Smooth muscle cell (in vitro differentiated cells): ENCODE measurements around the gene PPP5C. TPM values are rescaled to one million over a fixed set of nuclear protein-coding genes. Genes with fewer than 3 reads are reported as not detected.

Experiments used
- DNase-seq: peaks from one replicate; lab custom pipeline; 2025; ENCODE audit not compliant: unreplicated experiment; lab: John Stamatoyannopoulos, UW
- H2AFZ ChIP-seq: fragments of 200-600 bp; sonication (generic); 2 replicates; pipeline ENCODE4 v1.6.0; 2016; ENCODE audit warnings: antibody characterized with exemption, low read depth, mild to moderate bottlenecking
- H3F3A ChIP-seq: fragments of 200-600 bp; sonication (generic); 2 replicates; pipeline ENCODE4 v1.6.0; 2017; ENCODE audit warnings: antibody characterized with exemption, low read depth
- H3K27ac ChIP-seq: fragments of 200-600 bp; sonication (generic); 2 replicates; pipeline ENCODE4 v1.5.1; 2016; ENCODE audit warnings: low read depth, mild to moderate bottlenecking
- H3K27me3 ChIP-seq: fragments of 200-600 bp; sonication (generic); 2 replicates; pipeline ENCODE4 v1.6.1; 2016; ENCODE audit warnings: low read depth, mild to moderate bottlenecking
- H3K36me3 ChIP-seq: fragments of 200-600 bp; sonication (generic); 2 replicates; pipeline ENCODE4 v1.5.1; 2016; ENCODE audit warnings: low read depth
- H3K4me1 ChIP-seq: fragments of 200-600 bp; sonication (generic); 2 replicates; pipeline ENCODE4 v1.5.1; 2016; ENCODE audit warnings: low read depth
- H3K4me2 ChIP-seq: fragments of 200-600 bp; sonication (generic); 2 replicates; pipeline ENCODE4 v1.6.0; 2016; ENCODE audit warnings: mild to moderate bottlenecking
- H3K4me3 ChIP-seq: fragments of 200-600 bp; sonication (generic); 2 replicates; pipeline ENCODE4 v1.5.1; 2016; ENCODE audit warnings: mild to moderate bottlenecking
- H3K79me2 ChIP-seq: fragments of 200-600 bp; sonication (generic); 2 replicates; pipeline ENCODE4 v1.6.0; 2016; ENCODE audit warnings: low read depth, mild to moderate bottlenecking
- H3K9ac ChIP-seq: fragments of 200-600 bp; sonication (generic); 2 replicates; pipeline ENCODE4 v1.6.0; 2016; ENCODE audit warnings: low read depth
- H3K9me3 ChIP-seq: fragments of 200-600 bp; sonication (generic); replicated peaks from 2 replicates; pipeline ENCODE4 v1.5.1; 2016; ENCODE audit warnings: low read depth
- H4K20me1 ChIP-seq: fragments of 200-600 bp; sonication (generic); 2 replicates; pipeline ENCODE4 v1.6.0; 2016; ENCODE audit warnings: low read depth
- WGBS: methylation state at CpG from one replicate; pipeline ENCODE4 v1.1.7; 2016; ENCODE audit warnings: low lambda C conversion rate; 5-methylcytosine and 5-hydroxymethylcytosine counted together
- polyA plus RNA-seq: library from polyadenylated mRNA; unstranded; fragments of >200 nt; fragmentation: Nextera tagmentation; extraction: Ambion mirVana; gene quantifications from 2 replicates; pipeline ENCODE4 v1.2.1, GENCODE V29; 2016
- total RNA-seq: library from RNA; depleted of rRNA; stranded (reverse); fragments of >200 nt; gene quantifications from 2 replicates; pipeline ENCODE4 v1.2.3, GENCODE V29; 2014
- TF ChIP-seq, protein P1 (sequence below): fragments of 200-600 bp; sonication (generic); IDR thresholded peaks from 2 replicates; pipeline ENCODE4 v1.5.1; 2017; ENCODE audit warnings: borderline replicate concordance, mild to moderate bottlenecking, antibody characterized with exemption; ENCODE audit not compliant: insufficient read depth, poor library complexity, severe bottlenecking

PPP5C gene
- total and polyA plus RNA-seq, 2 experiments from 2014 or later: 44.9 to 57.7 TPM

GRCh38 chr19:46303691-46304397, 43.0 kb upstream of the PPP5C start:
- TF ChIP-seq, protein P1, sequence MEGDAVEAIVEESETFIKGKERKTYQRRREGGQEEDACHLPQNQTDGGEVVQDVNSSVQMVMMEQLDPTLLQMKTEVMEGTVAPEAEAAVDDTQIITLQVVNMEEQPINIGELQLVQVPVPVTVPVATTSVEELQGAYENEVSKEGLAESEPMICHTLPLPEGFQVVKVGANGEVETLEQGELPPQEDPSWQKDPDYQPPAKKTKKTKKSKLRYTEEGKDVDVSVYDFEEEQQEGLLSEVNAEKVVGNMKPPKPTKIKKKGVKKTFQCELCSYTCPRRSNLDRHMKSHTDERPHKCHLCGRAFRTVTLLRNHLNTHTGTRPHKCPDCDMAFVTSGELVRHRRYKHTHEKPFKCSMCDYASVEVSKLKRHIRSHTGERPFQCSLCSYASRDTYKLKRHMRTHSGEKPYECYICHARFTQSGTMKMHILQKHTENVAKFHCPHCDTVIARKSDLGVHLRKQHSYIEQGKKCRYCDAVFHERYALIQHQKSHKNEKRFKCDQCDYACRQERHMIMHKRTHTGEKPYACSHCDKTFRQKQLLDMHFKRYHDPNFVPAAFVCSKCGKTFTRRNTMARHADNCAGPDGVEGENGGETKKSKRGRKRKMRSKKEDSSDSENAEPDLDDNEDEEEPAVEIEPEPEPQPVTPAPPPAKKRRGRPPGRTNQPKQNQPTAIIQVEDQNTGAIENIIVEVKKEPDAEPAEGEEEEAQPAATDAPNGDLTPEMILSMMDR: no peak
- H3K36me3 ChIP-seq: no peaks in the 10 kb centered on the region
- H3K4me1 ChIP-seq: peaks cover 38% of the 10 kb centered on the region
- 26% methylated on average over 55 of the region's 56 CpGs for WGBS
- peak overlapping the region; percentile 37 for H2AFZ ChIP-seq
- peak overlapping the region; percentile 16 for H3K4me3 ChIP-seq
- no peak for DNase-seq
- H3F3A ChIP-seq: peaks cover 11% of the 10 kb centered on the region
- H3K79me2 ChIP-seq: no peaks in the 10 kb centered on the region
- H3K9me3 ChIP-seq: no peaks in the 10 kb centered on the region
- H3K4me2 ChIP-seq: peak overlapping the region; percentile 76
- H4K20me1 ChIP-seq: no peaks in the 10 kb centered on the region
- no peak overlapping the region for H3K9ac ChIP-seq
- H3K27me3 ChIP-seq: no peaks in the 10 kb centered on the region
- no peak overlapping the region for H3K27ac ChIP-seq

- Histone ChIP-seq H2AFZ (no peak overlapping the region), H3K4me2 (no peak overlapping the region), H3K27ac (no peak overlapping the region), H4K20me1 (no peaks in the 10 kb centered on the region), H3K27me3 (no peaks in the 10 kb centered on the region), H3K36me3 (no peaks in the 10 kb centered on the region), H3K9ac (no peak overlapping the region), H3K79me2 (no peaks in the 10 kb centered on the region), H3K9me3 (no peaks in the 10 kb centered on the region), H3F3A (no peaks in the 10 kb centered on the region), H3K4me1 (peaks cover 14% of the 10 kb centered on the region), H3K4me3 (no peak overlapping the region)
- TF ChIP-seq, protein P1: no peak
- WGBS: 93% methylated on average over 3 of the region's 3 CpGs
- DNase-seq: no peak
Observed at GRCh38 chr19:46306501-46306900, 40.4 kb upstream of the PPP5C start.

DNA sequence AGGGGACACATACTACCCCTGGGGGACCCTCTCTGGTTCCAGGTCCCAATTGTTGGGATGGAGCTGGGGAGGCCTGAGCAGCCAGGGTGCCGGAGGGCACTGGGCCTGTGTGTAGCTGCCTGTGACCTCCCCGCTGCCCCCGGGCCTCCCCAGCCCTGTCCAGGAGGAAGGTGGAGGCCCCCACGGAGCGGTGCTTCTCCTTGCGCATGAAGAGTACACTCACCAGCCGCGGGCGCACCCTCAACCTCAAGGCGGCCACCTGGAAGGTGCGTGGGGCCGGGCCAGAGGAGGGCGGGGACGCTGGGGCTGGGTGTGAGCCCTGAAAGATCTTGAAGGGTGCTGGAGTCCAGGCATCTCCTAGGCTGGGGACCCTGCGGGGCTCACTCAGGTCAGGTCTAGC, 38.4 kb upstream of the PPP5C start:
- Histone ChIP-seq H3K79me2 (no peaks in the 10 kb centered on the region), H3K27me3 (no peaks in the 10 kb centered on the region), H3F3A (no peaks in the 10 kb centered on the region), H3K36me3 (no peaks in the 10 kb centered on the region), H3K9ac (no peak overlapping the region), H3K27ac (no peak overlapping the region), H3K4me2 (no peak overlapping the region), H3K4me1 (peaks cover 3% of the 10 kb centered on the region), H2AFZ (no peak overlapping the region), H3K9me3 (no peaks in the 10 kb centered on the region), H3K4me3 (no peak overlapping the region), H4K20me1 (no peaks in the 10 kb centered on the region)
- WGBS: 91% methylated on average over 15 of the region's 15 CpGs
- no peak for DNase-seq
- TF ChIP-seq, protein P1: no peak

- Histone ChIP-seq H3F3A (no peaks in the 10 kb centered on the region), H3K27ac (no peak overlapping the region), H3K27me3 (no peaks in the 10 kb centered on the region), H3K4me1 (no peaks in the 10 kb centered on the region), H3K36me3 (no peaks in the 10 kb centered on the region), H4K20me1 (no peaks in the 10 kb centered on the region), H3K4me2 (no peak overlapping the region), H3K79me2 (no peaks in the 10 kb centered on the region), H3K9me3 (no peaks in the 10 kb centered on the region), H3K9ac (no peak overlapping the region), H2AFZ (no peak overlapping the region), H3K4me3 (no peak overlapping the region)
- TF ChIP-seq, protein P1: no peak
- no peak for DNase-seq
- 91% methylated on average over 10 of the region's 10 CpGs for WGBS
Observed at GRCh38 chr19:46309056-46309455, 37.8 kb upstream of the PPP5C start.
